GM19193 (cell line): ENCODE results near the gene UQCC3.

ENCODE experiments used
- POLR2A ChIP-seq: IDR thresholded peaks from 4 replicates; pipeline ENCODE4 v1.6.1; 2011; ENCODE audit not compliant: insufficient read depth, insufficient read length; ENCODE audit errors: extremely low read depth

The UQCC3 gene

DNA sequence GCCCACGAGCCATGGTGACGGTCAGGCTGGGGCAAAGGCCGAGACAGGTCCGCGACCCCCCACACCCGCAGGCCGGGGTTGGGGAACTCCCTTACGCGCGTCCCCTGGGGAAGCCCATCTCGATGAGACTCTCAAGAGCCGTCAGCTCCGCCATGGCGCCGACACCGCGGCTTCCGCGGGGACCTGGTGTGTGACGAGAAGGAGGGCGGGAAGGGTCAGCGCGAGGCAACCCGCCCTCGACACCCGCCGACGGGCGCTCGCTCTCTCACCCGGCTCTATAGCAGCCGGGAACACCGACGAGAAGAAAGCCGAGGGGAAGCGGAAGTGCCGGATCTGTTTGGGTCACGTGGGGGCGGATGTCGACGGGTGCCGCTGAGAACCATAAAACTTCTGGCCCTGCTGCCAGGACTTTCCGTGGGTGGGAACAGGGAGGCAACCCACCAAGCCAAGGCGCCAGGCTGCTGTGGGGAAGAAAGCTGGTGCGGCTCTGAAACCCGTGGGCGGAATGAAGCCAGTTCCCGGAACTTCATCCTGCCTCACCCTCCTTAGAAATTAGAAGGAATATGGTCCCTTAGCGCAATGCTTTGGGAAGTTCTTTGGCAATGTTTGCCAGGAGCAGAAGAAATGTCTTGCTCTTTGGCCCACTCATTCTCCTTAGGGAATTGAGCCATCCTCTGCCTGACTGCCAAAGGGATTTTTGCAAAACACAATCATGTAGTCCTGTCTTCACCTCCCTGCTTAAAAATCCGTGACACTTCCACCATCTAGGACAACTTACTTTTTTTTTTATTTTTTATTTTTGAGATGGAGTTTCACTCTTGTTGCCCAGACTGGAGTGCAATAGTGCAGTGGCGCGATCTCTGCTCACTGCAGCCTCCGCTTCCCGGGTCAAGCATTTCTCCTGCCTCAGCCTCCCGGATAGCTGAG lies 7.6 kb downstream of the UQCC3 start, which contains the start of gene UBXN1:
UBXN1 (minus strand) TSS at position 304 of the 927 bp plus-strand sequence; CDS start at position 154, 150 bp downstream.
- TF ChIP-seq POLR2A, result peak; percentile 89

DNA sequence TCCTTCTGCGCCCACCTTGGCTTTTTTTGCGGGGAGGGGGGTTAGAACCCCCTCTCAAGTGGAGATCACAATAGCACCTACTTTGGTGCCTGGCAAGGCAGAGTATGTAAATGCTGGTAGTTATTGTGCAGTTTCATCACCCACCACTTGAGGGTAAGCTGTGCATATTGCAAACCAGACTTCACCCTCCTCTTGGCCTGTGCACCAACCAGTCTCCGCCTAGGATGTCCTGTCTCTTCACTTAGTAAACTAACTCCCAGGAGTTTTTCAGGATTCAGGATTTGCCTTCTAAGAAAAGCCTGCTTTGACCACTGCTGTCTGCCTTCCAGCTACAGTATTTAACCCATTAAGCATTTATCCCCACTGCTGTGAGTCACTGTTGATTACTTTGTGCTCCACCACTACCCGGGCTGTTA lies 9.4 kb downstream of the UQCC3 start:
- no peak for TF ChIP-seq POLR2A

DNA sequence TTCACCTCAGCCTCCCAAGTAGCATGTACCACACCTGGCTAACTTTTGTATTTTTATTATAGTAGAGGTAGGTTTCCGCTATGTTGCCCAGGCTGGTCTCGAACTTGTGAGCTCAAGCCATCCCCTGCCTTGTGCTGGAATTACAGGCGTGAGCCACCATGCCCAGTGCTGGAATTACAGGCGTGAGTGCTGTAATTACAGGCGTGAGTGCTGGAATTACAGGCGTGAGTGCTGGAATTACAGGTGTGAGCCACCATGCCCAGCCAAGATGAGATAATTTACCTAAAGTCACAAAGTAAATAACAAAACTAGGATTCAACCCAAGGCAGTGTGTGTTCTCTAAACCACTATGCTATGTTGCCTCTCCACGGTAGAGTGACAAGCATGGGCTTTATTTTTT lies 11.0 kb downstream of the UQCC3 start:
- TF ChIP-seq POLR2A, result no peak

DNA sequence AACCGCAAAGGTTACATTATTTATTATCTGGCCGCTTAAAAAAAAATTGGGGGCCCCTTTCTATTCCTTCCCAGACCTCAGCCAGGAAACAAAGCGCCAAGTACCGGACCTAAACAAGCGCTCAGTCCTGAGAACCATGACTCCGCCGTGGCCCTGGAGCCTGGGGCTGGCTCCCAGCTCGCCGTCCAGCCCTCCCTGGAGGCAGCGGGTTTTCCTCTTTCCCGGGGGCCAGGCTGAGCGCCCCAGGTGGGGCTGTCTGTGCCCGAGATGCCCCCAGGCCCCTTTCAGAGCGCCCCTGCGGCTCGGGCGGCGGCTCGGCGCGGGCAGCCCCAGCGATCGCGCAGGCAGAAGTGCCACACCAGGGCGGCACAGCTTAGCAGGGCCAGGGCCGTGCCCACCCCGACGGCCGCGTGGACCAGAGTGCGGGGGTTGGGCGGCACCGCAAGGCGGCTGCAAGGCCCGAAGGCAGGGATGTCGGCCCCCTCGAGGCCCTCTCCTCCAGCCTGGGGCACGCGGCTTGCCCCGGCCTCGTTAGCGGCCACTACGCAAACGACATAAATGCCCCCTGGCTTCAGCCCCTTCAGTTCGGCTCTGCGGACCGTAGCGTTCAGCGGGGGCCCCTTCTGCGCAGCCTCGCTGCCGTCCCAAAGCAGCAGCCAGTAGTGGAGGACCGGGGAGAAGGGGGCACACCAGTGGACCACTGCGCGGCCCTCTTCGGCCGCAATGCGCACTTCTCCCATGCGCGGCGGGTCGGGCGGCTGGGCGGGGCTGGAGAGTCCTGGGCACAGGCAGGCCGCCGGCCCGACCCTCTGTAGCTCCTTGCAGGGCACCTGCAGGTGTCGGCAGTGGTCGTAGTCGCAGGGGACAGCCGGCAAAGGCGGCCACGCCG lies 16.3 kb downstream of the UQCC3 start:
- TF ChIP-seq POLR2A, result no peak

DNA sequence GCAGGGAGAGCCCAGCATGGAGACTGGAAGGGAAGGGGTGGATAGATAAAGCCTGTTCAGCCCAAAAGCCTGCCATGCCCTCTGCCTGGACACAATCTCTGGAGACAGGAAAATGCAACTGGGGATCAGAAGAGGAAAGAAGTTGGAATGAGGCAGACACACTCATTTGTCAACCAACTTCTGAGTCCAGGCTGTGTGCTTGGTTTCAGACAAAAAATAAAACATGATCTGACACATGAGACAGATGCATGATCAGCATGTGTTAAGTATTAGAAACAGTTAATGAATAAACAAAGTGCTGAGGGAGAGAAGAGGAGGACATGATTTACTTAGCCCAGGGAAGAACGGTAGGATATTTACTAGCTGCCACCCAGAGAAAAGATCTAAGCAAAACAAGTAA lies 17.0 kb downstream of the UQCC3 start:
- TF ChIP-seq POLR2A, result no peak

DNA sequence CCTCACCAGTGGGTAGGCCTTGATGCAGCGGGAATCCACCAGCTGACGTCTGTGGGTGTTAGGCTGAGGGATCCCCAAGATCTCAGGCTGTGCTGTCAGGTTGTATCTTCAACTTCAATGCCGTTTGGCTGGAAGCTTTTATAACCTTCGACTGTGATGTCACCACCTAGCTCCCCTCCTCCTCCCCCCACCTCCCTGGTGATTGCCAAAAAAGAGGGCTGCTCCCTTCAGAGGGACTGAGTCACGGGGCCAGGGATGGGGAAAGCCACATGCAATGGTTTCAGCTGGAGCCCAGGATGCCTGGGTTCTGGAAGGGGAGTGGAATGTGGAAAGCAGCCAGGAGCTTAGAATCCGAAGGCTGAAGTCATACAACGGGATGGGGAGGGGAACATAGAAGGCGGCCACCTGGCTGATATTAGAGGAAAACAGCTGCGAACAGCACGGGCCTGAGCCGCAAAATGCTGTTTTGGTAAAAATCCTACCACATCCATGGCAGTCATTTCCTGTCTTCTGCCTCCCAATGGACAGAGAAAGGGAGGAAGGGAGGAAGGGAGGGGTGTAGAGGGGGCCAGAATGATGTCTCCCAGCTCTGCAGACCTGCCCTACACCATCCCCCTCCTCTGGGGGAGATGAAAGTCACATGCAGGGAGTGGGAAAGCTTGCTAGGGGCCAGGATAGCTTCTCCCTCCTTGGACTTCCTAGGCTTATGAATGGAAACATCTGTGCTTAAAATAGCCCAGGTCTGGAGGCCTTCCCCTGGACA lies 18.1 kb downstream of the UQCC3 start, which contains the start of gene LRRN4CL:
LRRN4CL (minus strand) TSS at position 110 of the 763 bp plus-strand sequence. CDS start 1,022 bp downstream, outside the sequence.
- TF ChIP-seq POLR2A, result no peak

DNA sequence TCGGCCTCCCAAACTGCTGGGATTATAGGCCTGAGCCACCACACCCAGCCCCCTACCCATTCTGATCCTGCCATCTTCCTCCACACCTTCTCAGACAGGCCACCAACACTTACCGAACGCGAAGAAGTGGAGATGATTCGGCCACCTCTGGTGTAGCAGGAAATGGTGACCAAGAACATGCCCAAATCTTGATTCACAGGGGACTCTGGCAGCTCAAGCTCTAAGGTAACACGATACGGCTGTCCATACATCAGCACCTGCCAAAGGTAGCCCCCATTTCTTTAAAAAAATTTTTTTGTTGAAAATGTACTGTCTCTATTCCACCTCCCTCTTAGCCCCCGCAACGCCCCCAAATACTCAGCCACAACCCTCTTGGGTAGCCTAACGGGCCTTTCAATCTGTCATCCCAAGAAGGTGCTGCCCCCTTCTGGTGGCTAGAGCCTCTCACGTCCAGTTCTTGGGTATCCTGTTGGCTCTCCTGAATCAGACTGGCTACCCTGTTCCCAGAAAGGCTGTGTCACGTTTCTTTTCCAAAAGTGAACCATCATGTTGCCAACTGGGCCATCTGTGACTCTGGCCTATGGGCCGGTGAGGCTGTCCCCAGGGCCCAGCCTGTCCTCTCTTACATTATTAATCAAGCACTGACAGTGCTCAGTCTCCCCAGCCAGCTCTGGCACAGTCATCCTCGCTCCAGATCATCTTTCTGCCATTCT lies 23.1 kb downstream of the UQCC3 start:
- TF ChIP-seq POLR2A, result no peak

DNA sequence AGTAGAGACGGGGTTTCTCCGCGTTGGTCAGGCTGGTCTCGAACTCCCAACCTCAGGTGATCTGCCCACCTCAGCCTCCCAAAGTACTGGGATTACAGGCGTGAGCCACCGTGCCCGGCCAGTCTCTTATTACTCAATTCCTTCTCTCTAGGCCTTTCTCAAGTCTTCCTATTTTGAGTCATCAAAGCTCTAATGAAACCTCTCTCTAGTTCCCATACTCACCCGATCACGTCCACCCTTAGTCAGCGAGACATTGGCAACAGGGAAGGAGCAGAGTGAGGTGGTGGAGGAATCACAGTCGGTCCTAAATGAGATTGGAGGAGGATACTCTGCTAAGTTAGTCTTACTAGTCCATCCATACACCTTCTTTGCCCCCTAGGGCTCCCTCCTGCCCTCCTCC lies 30.8 kb downstream of the UQCC3 start:
- no peak for TF ChIP-seq POLR2A

DNA sequence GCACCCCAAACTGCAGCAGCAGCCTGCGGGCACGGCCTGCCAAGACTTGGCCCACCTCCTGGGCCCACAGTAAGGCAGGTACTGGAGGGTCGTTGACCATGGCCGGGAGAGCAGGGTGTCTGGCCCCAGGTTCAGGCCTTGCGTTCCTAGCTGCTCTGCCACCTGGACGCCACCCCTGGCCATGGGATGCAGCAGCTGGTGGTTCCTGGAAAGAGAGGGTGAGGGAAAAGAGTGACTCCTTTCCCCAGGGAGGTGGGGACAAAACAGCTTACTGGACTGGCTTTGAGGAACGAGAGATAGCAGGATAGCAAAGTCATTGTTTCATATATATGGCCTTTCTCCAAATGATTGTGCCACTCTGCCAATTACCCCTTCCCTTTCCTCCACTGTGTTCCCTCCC lies 33.9 kb downstream of the UQCC3 start:
- TF ChIP-seq POLR2A, result no peak

DNA sequence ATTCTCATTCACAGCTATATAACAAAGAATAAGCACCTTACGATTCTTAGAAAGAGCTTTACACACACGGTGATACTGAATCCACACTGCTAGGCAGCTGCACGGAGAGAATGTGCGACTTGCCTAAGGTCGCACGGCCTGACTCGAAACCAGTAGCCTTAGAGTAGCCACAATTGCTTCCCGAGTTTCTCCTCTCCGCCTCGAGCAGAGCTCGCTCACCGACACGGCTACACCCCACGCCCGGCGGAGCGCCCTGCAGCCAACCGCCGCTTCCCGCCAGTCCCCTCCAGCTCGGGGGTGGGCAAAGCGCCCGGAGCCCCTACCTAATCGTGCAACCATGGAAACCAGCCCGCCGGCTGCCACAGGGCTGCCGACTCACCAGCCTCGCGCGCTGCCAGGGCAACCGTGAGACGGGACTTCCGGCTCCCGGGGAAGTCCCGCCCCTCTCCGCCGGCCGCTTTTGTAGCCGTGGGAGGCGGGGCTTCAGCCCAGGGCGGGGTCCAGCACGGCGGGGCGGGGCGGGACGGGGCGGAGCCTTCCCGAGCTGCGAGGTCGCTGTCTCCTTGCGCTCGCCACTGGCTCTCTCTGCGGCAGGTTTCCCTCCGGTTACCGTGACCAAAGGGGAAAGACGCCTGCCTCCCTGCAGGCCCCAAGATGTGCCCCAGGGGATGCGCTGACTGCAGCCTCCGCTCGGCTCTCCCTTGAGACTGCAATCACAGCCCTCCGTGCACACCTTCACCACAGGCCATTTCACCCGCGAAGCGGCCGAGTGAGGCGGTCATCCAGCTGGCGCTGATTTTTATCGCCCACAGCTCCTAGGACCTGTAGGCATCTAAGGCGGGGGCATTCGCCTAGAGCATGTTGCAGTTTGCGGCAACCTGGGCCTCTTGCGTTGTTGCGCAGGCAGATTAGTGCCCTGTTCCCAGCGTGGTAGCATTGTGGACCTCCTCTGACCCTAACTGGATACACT lies 34.7 kb downstream of the UQCC3 start:
- peak; percentile 65 for TF ChIP-seq POLR2A

DNA sequence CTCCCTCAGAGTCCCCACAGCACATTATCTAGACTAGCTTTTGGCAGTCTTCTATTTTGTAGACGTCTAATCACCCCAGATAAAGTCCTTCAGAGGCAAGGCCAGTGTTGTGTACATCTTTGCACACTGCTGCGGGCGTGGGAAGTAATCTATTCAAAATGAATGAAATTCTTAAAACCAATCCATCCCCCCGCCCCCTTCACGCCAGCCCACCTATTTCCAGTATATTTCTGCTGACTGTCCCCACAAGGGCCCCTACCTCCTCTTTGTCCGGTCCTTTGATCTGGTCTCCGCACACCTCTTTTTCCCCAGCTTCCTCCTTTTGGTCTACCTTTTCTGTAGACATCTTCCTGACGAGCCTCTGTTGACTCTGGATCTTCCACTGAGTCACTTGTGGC lies 35.4 kb downstream of the UQCC3 start:
- no peak for TF ChIP-seq POLR2A

DNA sequence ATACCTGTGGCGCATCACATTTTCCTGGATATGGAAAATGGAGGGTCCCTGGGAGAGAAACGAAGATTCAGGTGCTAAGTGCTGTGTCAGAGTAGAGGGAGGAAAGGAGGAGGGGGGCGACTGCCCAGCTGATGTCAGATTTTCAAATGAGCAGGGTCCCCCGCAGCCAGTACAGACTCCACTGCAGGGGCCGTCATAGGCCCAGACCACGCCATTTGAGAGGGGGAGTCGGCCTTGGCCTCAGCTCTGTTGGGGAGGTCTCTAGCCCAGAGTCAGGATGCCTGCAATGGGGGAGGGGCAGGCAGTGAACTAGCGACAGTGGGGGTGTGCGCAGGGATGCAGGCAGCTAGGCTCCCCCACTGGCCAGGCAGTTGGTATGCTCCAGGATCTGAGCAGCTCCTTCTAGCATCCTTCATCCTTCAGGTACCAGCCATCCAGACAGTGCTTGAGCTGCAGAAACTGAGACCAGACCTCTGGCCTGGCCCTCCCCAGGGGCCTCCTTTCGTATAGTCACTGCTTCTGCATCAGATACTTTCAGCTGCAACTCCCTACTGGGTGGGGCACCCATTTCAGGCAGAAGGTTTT lies 35.9 kb downstream of the UQCC3 start, which contains the start of the genes BSCL2 and GNG3:
BSCL2 (minus strand) TSS at position 148 of the 585 bp plus-strand sequence. CDS start 229 bp downstream, outside the sequence.
GNG3 (plus strand) TSS at position 400 of the 585 bp plus-strand sequence. CDS start 620 bp downstream, outside the sequence.
- TF ChIP-seq POLR2A, result no peak

DNA sequence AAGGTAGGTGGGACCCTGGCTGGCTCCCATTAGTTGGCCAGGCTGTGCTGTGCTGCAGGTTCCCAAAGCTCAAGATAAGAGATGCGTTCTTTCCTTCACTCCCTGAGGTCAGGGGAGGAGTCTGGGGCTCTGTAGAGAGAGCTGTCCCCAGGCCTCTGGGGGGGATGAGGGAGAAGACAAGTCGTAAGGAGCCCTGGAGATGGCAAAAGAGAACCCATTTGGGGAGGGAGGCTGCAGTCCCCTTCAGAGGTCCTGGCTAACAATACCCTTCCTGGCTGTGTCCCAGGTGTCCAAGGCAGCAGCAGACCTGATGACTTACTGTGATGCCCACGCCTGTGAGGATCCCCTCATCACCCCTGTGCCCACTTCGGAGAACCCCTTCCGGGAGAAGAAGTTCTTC lies 36.9 kb downstream of the UQCC3 start:
- no peak for TF ChIP-seq POLR2A

DNA sequence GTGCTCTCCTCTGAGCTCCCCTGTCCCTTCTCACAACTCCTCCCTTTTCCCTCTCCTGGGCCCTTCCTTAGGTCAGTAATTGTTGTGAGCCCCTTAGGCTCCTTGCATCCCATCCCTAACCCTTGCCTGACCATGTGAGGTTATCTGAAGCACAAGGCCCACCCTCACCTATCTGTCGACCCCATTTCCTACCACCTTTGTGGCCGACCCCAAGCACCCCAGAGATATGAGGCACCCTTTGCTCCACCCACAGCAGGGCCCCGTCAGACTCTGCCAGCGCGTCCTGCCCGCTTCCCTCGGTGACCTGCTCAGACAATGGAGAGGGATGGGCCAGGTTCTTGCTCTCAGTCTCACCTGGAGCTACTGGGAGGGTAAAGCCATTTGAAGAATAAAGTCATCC lies 37.3 kb downstream of the UQCC3 start:
- TF ChIP-seq POLR2A, result no peak
